NB4 (cell line): Measurements from ENCODE around the gene SLC22A2.

Source experiments
- MYC ChIP-seq: IDR thresholded peaks from 2 replicates; pipeline ENCODE4 v1.6.1; 2011; ENCODE audit warnings: low read depth, low read length
- POLR2A ChIP-seq: IDR thresholded peaks from 2 replicates; pipeline ENCODE4 v1.6.1; 2011; ENCODE audit warnings: mild to moderate bottlenecking; ENCODE audit not compliant: insufficient read length; ENCODE audit errors: extremely low read depth
- TF ChIP-seq, protein P1 (sequence below): IDR thresholded peaks from one replicate; pipeline ENCODE4 v1.5.1; 2012; ENCODE audit warnings: low read depth, low read length

DNA sequence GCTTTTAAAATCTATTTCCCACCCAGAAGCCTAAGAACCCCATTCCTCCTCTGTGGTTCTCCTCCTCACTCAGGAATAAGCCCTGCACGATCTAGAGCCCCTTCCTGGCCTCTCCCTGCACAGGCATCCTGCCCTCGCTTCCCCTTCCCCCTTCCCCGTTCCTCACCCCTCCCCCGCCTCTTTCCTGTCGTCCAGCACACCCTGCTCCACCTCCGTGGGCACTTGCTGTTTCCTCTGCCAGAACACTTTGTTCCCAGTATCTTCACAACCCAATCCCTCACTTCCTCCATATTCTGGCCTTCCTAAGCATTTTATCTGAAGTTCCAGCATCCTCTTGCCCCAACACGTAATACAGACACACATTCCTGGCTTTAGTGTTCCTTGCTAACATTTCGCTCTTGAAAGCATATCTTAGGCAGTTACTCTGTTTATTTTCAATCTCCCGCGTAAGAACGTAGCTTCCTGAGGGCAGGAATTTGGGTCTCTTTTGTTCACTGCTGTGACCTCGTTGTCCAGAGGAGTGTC lies 20.2 kb upstream of the SLC22A2 start:
- TF ChIP-seq, protein P1, sequence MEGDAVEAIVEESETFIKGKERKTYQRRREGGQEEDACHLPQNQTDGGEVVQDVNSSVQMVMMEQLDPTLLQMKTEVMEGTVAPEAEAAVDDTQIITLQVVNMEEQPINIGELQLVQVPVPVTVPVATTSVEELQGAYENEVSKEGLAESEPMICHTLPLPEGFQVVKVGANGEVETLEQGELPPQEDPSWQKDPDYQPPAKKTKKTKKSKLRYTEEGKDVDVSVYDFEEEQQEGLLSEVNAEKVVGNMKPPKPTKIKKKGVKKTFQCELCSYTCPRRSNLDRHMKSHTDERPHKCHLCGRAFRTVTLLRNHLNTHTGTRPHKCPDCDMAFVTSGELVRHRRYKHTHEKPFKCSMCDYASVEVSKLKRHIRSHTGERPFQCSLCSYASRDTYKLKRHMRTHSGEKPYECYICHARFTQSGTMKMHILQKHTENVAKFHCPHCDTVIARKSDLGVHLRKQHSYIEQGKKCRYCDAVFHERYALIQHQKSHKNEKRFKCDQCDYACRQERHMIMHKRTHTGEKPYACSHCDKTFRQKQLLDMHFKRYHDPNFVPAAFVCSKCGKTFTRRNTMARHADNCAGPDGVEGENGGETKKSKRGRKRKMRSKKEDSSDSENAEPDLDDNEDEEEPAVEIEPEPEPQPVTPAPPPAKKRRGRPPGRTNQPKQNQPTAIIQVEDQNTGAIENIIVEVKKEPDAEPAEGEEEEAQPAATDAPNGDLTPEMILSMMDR: no peak
- TF ChIP-seq POLR2A: no peak
- TF ChIP-seq MYC: no peak
